GM23248 (cell line): ENCODE results near the gene SETD5.

Experiments
- EZH2 ChIP-seq: fragments of 200-600 bp; sonication (generic); IDR thresholded peaks from 2 replicates; pipeline ENCODE4 v1.6.1; 2018; ENCODE audit warnings: antibody characterized with exemption, mild to moderate bottlenecking; ENCODE audit not compliant: insufficient read depth, poor library complexity, severe bottlenecking
- EZH2phosphoT487 ChIP-seq: fragments of 200-600 bp; sonication (generic); IDR thresholded peaks from 2 replicates; pipeline ENCODE4 v1.6.1; 2018; ENCODE audit warnings: antibody characterized with exemption, moderate library complexity, mild to moderate bottlenecking, low read depth; ENCODE audit not compliant: insufficient read depth

GRCh38 chr3:9501226-9501625 is 103.8 kb downstream of the SETD5 start:
- TF ChIP-seq EZH2 (no peak), EZH2phosphoT487 (no peak)
